GM10248 (cell line): ENCODE measurements around the gene MLX.
A peak's percentile ranks its signal among the peaks of the same experiment; 100 is the strongest.

Experiments
- CTCF ChIA-PET: fragments of 300-600 bp; sonication (Branson Sonifier 250); formaldehyde crosslinking; extraction: SDS; loops from one replicate; lab custom pipeline; 2021; ENCODE audit warnings: antibody characterized with exemption; lab: Yijun Ruan, JAX
- POLR2A ChIA-PET: fragments of 350-650 bp; sonication (Branson Sonifier 250); formaldehyde crosslinking; extraction: SDS; loops from one replicate; lab custom pipeline; 2020; ENCODE audit warnings: antibody characterized with exemption; lab: Yijun Ruan, JAX
- DNase-seq: peaks from one replicate; pipeline ENCODE4 v3.0.0; 2012; ENCODE audit errors: extremely low spot score
- TF ChIP-seq, protein P1 (sequence below): IDR thresholded peaks from 2 replicates; pipeline ENCODE4 v1.5.1; 2012; ENCODE audit warnings: mild to moderate bottlenecking, low read depth; ENCODE audit errors: extremely low read depth, missing control alignments, control extremely low read depth

MLX gene, protein sequence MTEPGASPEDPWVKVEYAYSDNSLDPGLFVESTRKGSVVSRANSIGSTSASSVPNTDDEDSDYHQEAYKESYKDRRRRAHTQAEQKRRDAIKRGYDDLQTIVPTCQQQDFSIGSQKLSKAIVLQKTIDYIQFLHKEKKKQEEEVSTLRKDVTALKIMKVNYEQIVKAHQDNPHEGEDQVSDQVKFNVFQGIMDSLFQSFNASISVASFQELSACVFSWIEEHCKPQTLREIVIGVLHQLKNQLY

GRCh38 chr17:42566883-42567573, at the start of gene MLX:
MLX (plus strand) TSS chr17:42567100; CDS start chr17:42567125, 25 bp downstream.
- POLR2A ChIA-PET, result interaction anchor here (1.0 to 1.1 kb wide), 2 partner anchors 11 to 31 kb away, joined by 3 to 5 read pairs; partner anchors contain the start of gene NAGLU
- CTCF ChIA-PET, result interaction anchor here (0.8 to 5.5 kb wide), 4 partner anchors 11 to 257 kb away, joined by 3 to 49 read pairs (median 4); partner anchors contain the start of genes BECN1 and PSMC3IP
- DNase-seq, result peak; percentile 100
- TF ChIP-seq, protein P1, sequence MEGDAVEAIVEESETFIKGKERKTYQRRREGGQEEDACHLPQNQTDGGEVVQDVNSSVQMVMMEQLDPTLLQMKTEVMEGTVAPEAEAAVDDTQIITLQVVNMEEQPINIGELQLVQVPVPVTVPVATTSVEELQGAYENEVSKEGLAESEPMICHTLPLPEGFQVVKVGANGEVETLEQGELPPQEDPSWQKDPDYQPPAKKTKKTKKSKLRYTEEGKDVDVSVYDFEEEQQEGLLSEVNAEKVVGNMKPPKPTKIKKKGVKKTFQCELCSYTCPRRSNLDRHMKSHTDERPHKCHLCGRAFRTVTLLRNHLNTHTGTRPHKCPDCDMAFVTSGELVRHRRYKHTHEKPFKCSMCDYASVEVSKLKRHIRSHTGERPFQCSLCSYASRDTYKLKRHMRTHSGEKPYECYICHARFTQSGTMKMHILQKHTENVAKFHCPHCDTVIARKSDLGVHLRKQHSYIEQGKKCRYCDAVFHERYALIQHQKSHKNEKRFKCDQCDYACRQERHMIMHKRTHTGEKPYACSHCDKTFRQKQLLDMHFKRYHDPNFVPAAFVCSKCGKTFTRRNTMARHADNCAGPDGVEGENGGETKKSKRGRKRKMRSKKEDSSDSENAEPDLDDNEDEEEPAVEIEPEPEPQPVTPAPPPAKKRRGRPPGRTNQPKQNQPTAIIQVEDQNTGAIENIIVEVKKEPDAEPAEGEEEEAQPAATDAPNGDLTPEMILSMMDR, result no peak

- ChIA-PET POLR2A (interaction anchor here (0.9 kb wide), 1 partner anchor 19 kb away, joined by 3 read pairs; the partner anchor contains the start of gene NAGLU), CTCF (interaction anchor here (0.5 to 4.6 kb wide), 23 partner anchors 8 to 492 kb away, joined by 3 to 29 read pairs (median 3); no protein-coding TSS in a partner anchor)
- DNase-seq, result peak; percentile 84
- TF ChIP-seq, protein P1, result peak; percentile 95
These were observed 49.4 kb upstream of the MLX start for GRCh38 chr17:42517516-42517915.

GRCh38 chr17:42518046-42518754, 48.7 kb upstream of the MLX start:
- POLR2A ChIA-PET, result interaction anchor here (0.9 kb wide), 1 partner anchor 18 kb away, joined by 3 read pairs; the partner anchor contains the start of gene NAGLU
- no peak for DNase-seq
- TF ChIP-seq, protein P1, result no peak
- CTCF ChIA-PET, result interaction anchor here (0.5 to 4.6 kb wide), 26 partner anchors 8 to 493 kb away, joined by 3 to 29 read pairs (median 3); no protein-coding TSS in a partner anchor

GRCh38 chr17:42518755-42519545, 48.0 kb upstream of the MLX start:
- TF ChIP-seq, protein P1, result no peak
- ChIA-PET POLR2A (no interaction called here), CTCF (interaction anchor here (1.1 to 4.6 kb wide), 12 partner anchors 8 to 297 kb away, joined by 3 to 29 read pairs (median 4); no protein-coding TSS in a partner anchor)
- DNase-seq, result no peak

- TF ChIP-seq, protein P1, result no peak
- no peak for DNase-seq
- CTCF ChIA-PET, result interaction anchor here (0.8 to 4.6 kb wide), 10 partner anchors 8 to 298 kb away, joined by 3 to 29 read pairs (median 4); no protein-coding TSS in a partner anchor
- POLR2A ChIA-PET, result interaction anchor here (1.3 kb wide), 1 partner anchor 17 kb away, joined by 4 read pairs; the partner anchor contains the start of gene NAGLU
These were observed 47.1 kb upstream of the MLX start for GRCh38 chr17:42519546-42520491.
